ENCODE measurements around the gene NR1H2.

NR1H2 gene

GRCh38 chr19:50410109-50410508, 33.9 kb downstream of the NR1H2 start:
- no peaks in the 10 kb centered on the region for H3K9me3 Mint-ChIP-seq
- H3K27me3 Mint-ChIP-seq, result no peaks in the 10 kb centered on the region
- H3K27ac Mint-ChIP-seq, result no peak overlapping the region
- peaks cover 15% of the 10 kb centered on the region for H3K36me3 Mint-ChIP-seq (ENCODE audit: insufficient read depth)
- no peak overlapping the region for H3K4me3 Mint-ChIP-seq
- no peak for DNase-seq
- peaks cover 0 to 4% of the 10 kb centered on the region in 2 donors for H3K4me1 Mint-ChIP-seq (ENCODE audit: low read depth in 2 of 2)
- no peak for ATAC-seq (replicated peaks)

- ATAC-seq (replicated peaks), result no peak
Measured at GRCh38 chr19:50412419-50412818, 36.2 kb downstream of the NR1H2 start.

GRCh38 chr19:50413096-50413495, 36.8 kb downstream of the NR1H2 start:
- Mint-ChIP-seq H3K9me3 (no peaks in the 10 kb centered on the region), H3K27me3 (no peaks in the 10 kb centered on the region), H3K4me1 (ENCODE audit: low read depth in 2 of 2) (peaks cover 0 to 4% of the 10 kb centered on the region in 2 donors), H3K4me3 (no peak overlapping the region), H3K27ac (no peak overlapping the region), H3K36me3 (ENCODE audit: insufficient read depth) (peaks cover 12% of the 10 kb centered on the region)
- DNase-seq, result no peak
- ATAC-seq (replicated peaks), result no peak

More at GRCh38 chr19:50412419-50412818, 36.2 kb downstream of the NR1H2 start:
- H3K27me3 Mint-ChIP-seq, result no peaks in the 10 kb centered on the region
- no peak overlapping the region for H3K27ac Mint-ChIP-seq
- H3K36me3 Mint-ChIP-seq (ENCODE audit: insufficient read depth), result peaks cover 15% of the 10 kb centered on the region
- no peak overlapping the region for H3K4me3 Mint-ChIP-seq
- H3K9me3 Mint-ChIP-seq, result no peaks in the 10 kb centered on the region
- H3K4me1 Mint-ChIP-seq (ENCODE audit: low read depth in 2 of 2), result peaks cover 0 to 4% of the 10 kb centered on the region in 2 donors
- DNase-seq, result no peak

- Mint-ChIP-seq H3K4me1 (ENCODE audit: low read depth in 2 of 2) (peaks cover 0 to 4% of the 10 kb centered on the region in 2 donors), H3K27ac (no peak overlapping the region), H3K27me3 (peaks cover 3 to 4% of the 10 kb centered on the region in 2 donors), H3K36me3 (ENCODE audit: insufficient read depth) (peaks cover 8% of the 10 kb centered on the region), H3K9me3 (no peaks in the 10 kb centered on the region), H3K4me3 (no peak overlapping the region)
- DNase-seq (no peak), ATAC-seq (replicated peaks) (no peak)
Measured at GRCh38 chr19:50413531-50413930, 37.3 kb downstream of the NR1H2 start.

- Mint-ChIP-seq H3K4me1 (ENCODE audit: low read depth in 2 of 2) (peaks cover 5 to 10% of the 10 kb centered on the region in 2 donors), H3K27ac (peak overlapping the region in 1 of 2 donors; percentile 65), H3K4me3 (no peak overlapping the region), H3K36me3 (ENCODE audit: insufficient read depth) (peaks cover 4% of the 10 kb centered on the region), H3K27me3 (peaks cover 19% of the 10 kb centered on the region in 2 donors), H3K9me3 (no peaks in the 10 kb centered on the region)
- peak; percentile 66 to 71 (median 69) for DNase-seq
- ATAC-seq (replicated peaks), result peak; percentile 85
Measured at GRCh38 chr19:50414864-50415660, 38.8 kb downstream of the NR1H2 start.

- H3K4me3 Mint-ChIP-seq, result no peak overlapping the region
- H3K36me3 Mint-ChIP-seq (ENCODE audit: insufficient read depth), result peaks cover 4% of the 10 kb centered on the region
- H3K4me1 Mint-ChIP-seq (ENCODE audit: low read depth in 2 of 2), result peaks cover 6 to 13% of the 10 kb centered on the region in 2 donors
- H3K27ac Mint-ChIP-seq, result no peak overlapping the region
- peaks cover 24 to 25% of the 10 kb centered on the region in 2 donors for H3K27me3 Mint-ChIP-seq
- DNase-seq (no peak), ATAC-seq (replicated peaks) (peak; percentile 41)
- no peaks in the 10 kb centered on the region for H3K9me3 Mint-ChIP-seq
Measured at GRCh38 chr19:50415661-50416033, 39.4 kb downstream of the NR1H2 start.

- peaks cover 4% of the 10 kb centered on the region for H3K36me3 Mint-ChIP-seq (ENCODE audit: insufficient read depth)
- no peak overlapping the region for H3K27ac Mint-ChIP-seq
- H3K4me1 Mint-ChIP-seq (ENCODE audit: low read depth in 2 of 2), result peaks cover 6 to 13% of the 10 kb centered on the region in 2 donors
- peaks cover 31% of the 10 kb centered on the region in 2 donors for H3K27me3 Mint-ChIP-seq
- H3K9me3 Mint-ChIP-seq, result no peaks in the 10 kb centered on the region
- DNase-seq (no peak), ATAC-seq (replicated peaks) (no peak)
- H3K4me3 Mint-ChIP-seq, result no peak overlapping the region
Measured at GRCh38 chr19:50416034-50416977, 40.0 kb downstream of the NR1H2 start.

GRCh38 chr19:50417111-50418081, 41.1 kb downstream of the NR1H2 start:
- Mint-ChIP-seq H3K9me3 (no peaks in the 10 kb centered on the region), H3K4me3 (no peak overlapping the region), H3K4me1 (ENCODE audit: low read depth in 2 of 2) (peaks cover 6 to 13% of the 10 kb centered on the region in 2 donors), H3K27ac (no peak overlapping the region), H3K36me3 (ENCODE audit: insufficient read depth) (peaks cover under 1% of the 10 kb centered on the region), H3K27me3 (peaks cover 40 to 42% of the 10 kb centered on the region in 2 donors)
- ATAC-seq (replicated peaks) (no peak), DNase-seq (no peak)

GRCh38 chr19:50418176-50419021, 42.1 kb downstream of the NR1H2 start, which contains the start of gene SPIB:
Gene SPIB (plus strand): TSS chr19:50418938. CDS start chr19:50418963, 25 bp downstream.
- Mint-ChIP-seq H3K4me3 (peak within 1 kb of the TSS in 1 of 2 donors; percentile 6), H3K36me3 (ENCODE audit: insufficient read depth) (peaks cover 3% of the 10 kb centered on the region)

GRCh38 chr19:50419022-50419579, 42.8 kb downstream of the NR1H2 start:
- Mint-ChIP-seq H3K36me3 (ENCODE audit: insufficient read depth) (peaks cover 3% of the 10 kb centered on the region), H3K4me1 (ENCODE audit: low read depth in 2 of 2) (peaks cover 6 to 13% of the 10 kb centered on the region in 2 donors), H3K27me3 (peaks cover 49 to 59% of the 10 kb centered on the region in 2 donors), H3K27ac (peak overlapping the region in 1 of 2 donors; percentile 3), H3K9me3 (no peaks in the 10 kb centered on the region), H3K4me3 (peak overlapping the region in 1 of 2 donors; percentile 6)
- no peak for ATAC-seq (replicated peaks)
- no peak for DNase-seq

More at GRCh38 chr19:50418176-50419021, 42.1 kb downstream of the NR1H2 start, which contains the start of gene SPIB:
- no peak for ATAC-seq (replicated peaks)
- H3K27me3 Mint-ChIP-seq, result peaks cover 44 to 52% of the 10 kb centered on the region in 2 donors
- H3K9me3 Mint-ChIP-seq, result no peaks in the 10 kb centered on the region
- H3K4me1 Mint-ChIP-seq (ENCODE audit: low read depth in 2 of 2), result peaks cover 6 to 13% of the 10 kb centered on the region in 2 donors
- peak within 1 kb of the TSS in 1 of 2 donors; percentile 3 for H3K27ac Mint-ChIP-seq
- no peak for DNase-seq

GRCh38 chr19:50419580-50420035, 43.4 kb downstream of the NR1H2 start:
- Mint-ChIP-seq H3K36me3 (ENCODE audit: insufficient read depth) (peaks cover 3% of the 10 kb centered on the region), H3K4me1 (ENCODE audit: low read depth in 2 of 2) (peaks cover 6 to 12% of the 10 kb centered on the region in 2 donors), H3K9me3 (no peaks in the 10 kb centered on the region), H3K4me3 (peak overlapping the region in 1 of 2 donors; percentile 6), H3K27ac (no peak overlapping the region), H3K27me3 (peaks cover 51 to 63% of the 10 kb centered on the region in 2 donors)
- ATAC-seq (replicated peaks), result no peak
- no peak for DNase-seq

Data from effector memory CD8-positive, alpha-beta T cell (primary cell).